ENCODE data around the gene ADAMTSL2. TPM values are rescaled to one million over a fixed set of nuclear protein-coding genes. Genes with fewer than 3 reads are reported as not detected.

ADAMTSL2 gene
- polyA plus RNA-seq, 2 of the 4 experiments (the other 2 are of a cell fraction): not detected

DNA sequence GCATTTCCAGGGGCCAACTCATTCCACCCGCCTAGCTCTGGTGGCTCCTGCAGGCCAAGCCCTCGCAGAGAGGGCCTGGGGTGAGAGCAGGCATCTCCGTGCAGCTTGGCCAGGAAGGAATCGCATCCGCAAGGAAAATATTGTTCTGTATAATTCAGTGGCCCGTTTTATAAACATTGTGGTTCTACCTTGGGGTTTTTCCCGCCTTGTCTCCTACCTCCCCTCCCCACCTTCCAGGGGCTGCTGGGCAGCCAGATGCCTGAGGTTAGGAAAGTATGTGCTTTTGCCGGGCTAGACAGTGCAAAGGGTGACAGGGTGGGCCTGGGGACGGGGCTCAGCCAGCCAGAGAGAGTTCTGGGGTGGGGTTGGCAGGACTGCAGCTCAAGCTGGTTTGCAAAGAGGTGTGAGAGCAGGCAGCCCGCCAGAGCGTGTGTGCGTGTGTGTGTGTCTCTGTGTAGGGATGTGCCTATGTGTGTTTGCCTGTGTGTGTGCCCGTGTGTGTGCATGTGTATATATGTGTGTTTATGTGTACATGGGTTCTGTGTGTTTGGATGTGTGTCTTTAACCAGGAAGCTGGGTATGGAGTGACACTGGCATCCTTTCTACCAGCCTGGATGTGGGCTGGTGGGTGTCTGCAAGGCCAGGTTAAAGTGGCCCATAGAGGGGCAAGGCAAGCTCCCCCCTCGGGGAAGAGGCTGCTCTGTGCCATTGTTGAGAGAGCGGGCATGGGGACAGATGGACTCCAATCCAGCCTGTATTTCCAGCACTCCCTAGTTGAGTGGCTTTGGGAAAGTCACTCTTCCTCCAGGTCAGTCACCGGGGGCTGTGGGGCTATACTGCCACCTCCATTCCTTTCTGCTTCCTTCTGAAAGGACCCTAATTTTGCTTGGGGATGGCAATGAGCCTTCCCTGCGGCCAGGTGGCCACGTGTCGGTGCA, 45.0 kb upstream of the ADAMTSL2 start:
- ChIA-PET CTCF (interaction anchor here (0.6 to 7.6 kb wide), 6 partner anchors 9 to 771 kb away, joined by 3 to 76 read pairs (median 3); no protein-coding TSS in a partner anchor), POLR2A (no interaction called here)
- Histone ChIP-seq H3K9me3 (no peaks in the 10 kb centered on the region), H3K4me1 (0 out of 3 replicates have a peak, but pooled peaks cover 3% of the 10 kb centered on the region), H3K4me2 (no peak overlapping the region), H3K27ac (no peak overlapping the region), H3K4me3 (no peak overlapping the region)
- no peak for FAIRE-seq
- no peak for DNase-seq (ENCODE audit: low read depth in 1 of 2, low spot score in 1 of 2)
- TF ChIP-seq, protein P1, sequence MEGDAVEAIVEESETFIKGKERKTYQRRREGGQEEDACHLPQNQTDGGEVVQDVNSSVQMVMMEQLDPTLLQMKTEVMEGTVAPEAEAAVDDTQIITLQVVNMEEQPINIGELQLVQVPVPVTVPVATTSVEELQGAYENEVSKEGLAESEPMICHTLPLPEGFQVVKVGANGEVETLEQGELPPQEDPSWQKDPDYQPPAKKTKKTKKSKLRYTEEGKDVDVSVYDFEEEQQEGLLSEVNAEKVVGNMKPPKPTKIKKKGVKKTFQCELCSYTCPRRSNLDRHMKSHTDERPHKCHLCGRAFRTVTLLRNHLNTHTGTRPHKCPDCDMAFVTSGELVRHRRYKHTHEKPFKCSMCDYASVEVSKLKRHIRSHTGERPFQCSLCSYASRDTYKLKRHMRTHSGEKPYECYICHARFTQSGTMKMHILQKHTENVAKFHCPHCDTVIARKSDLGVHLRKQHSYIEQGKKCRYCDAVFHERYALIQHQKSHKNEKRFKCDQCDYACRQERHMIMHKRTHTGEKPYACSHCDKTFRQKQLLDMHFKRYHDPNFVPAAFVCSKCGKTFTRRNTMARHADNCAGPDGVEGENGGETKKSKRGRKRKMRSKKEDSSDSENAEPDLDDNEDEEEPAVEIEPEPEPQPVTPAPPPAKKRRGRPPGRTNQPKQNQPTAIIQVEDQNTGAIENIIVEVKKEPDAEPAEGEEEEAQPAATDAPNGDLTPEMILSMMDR (IDR thresholded peaks at IDR 0.05): no peak
- no peak for TF ChIP-seq BHLHE40 (IDR thresholded peaks at IDR 0.05; ENCODE audit: low read depth, low read length)
- TF ChIP-seq POLR2A (IDR thresholded peaks at IDR 0.05; ENCODE audit: low read length): no peak
- no peak for TF ChIP-seq RFX5 (IDR thresholded peaks at IDR 0.05)
- TF ChIP-seq ZFP36 (IDR thresholded peaks at IDR 0.05; ENCODE audit: borderline replicate concordance, partially characterized antibody): no peak
- no peak for TF ChIP-seq RARB (CRISPR knock-in tag; IDR thresholded peaks at IDR 0.05)
- TF ChIP-seq EHF (CRISPR knock-in tag; IDR thresholded peaks at IDR 0.05): no peak
- TF ChIP-seq, protein P2, sequence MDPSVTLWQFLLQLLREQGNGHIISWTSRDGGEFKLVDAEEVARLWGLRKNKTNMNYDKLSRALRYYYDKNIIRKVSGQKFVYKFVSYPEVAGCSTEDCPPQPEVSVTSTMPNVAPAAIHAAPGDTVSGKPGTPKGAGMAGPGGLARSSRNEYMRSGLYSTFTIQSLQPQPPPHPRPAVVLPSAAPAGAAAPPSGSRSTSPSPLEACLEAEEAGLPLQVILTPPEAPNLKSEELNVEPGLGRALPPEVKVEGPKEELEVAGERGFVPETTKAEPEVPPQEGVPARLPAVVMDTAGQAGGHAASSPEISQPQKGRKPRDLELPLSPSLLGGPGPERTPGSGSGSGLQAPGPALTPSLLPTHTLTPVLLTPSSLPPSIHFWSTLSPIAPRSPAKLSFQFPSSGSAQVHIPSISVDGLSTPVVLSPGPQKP (IDR thresholded peaks at IDR 0.05; ENCODE audit: low read depth, low read length): no peak
- TF ChIP-seq ZSCAN20 (CRISPR knock-in tag; IDR thresholded peaks at IDR 0.05): no peak
- no peak for TF ChIP-seq RNF2 (IDR thresholded peaks at IDR 0.05; ENCODE audit: borderline replicate concordance, low read depth)
- TF ChIP-seq, protein P3, sequence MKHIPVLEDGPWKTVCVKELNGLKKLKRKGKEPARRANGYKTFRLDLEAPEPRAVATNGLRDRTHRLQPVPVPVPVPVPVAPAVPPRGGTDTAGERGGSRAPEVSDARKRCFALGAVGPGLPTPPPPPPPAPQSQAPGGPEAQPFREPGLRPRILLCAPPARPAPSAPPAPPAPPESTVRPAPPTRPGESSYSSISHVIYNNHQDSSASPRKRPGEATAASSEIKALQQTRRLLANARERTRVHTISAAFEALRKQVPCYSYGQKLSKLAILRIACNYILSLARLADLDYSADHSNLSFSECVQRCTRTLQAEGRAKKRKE (CRISPR knock-in tag; IDR thresholded peaks at IDR 0.05; ENCODE audit: low read depth): no peak
- no peak for TF ChIP-seq HOXB13 (CRISPR knock-in tag; IDR thresholded peaks at IDR 0.05; ENCODE audit: low read depth)
- no peak for ATAC-seq
- WGBS (ENCODE audit: missing lambda C conversion rate): 67% methylated on average over 18 of the region's 19 CpGs

DNA sequence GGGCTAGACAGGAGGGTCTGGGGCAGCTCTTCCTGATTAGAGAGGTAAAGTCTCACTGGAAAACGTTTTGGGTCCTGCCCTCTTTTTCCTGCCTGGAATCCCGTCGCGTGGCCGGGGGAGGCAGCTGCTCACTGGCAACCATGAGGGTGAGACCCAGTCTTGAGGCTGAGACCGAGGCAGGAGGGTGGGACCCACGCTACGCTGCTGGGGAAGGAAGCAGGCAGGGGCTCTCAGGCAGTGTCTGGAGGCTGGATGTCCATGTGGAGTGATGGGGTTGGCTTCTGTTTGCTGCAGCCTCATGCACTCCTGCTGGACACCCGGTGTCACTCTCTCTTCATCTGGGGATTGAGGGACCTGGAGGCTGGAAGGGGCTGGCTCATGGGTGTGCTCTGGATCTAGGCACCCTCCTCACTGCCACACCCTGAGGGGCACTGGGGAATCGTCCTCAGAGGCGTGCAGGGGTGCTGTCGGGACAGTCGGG, 44.3 kb upstream of the ADAMTSL2 start:
- ChIA-PET POLR2A (no interaction called here), CTCF (interaction anchor here (0.6 to 7.6 kb wide), 8 partner anchors 10 to 346 kb away, joined by 3 to 76 read pairs (median 3); no protein-coding TSS in a partner anchor)
- H3K9me3 ChIP-seq: no peaks in the 10 kb centered on the region
- ATAC-seq (no peak; a peak in 1 of 6 replicates), DNase-seq (ENCODE audit: low read depth in 1 of 2, low spot score in 1 of 2) (no peak), FAIRE-seq (no peak)
- no peak overlapping the region for H3K4me3 ChIP-seq
- no peak overlapping the region for H3K27ac ChIP-seq
- no peak overlapping the region for H3K4me2 ChIP-seq
- 0 out of 3 replicates have a peak, but pooled peaks cover 3% of the 10 kb centered on the region for H3K4me1 ChIP-seq
- WGBS (ENCODE audit: missing lambda C conversion rate): 44% methylated on average over 13 of the region's 13 CpGs
- TF ChIP-seq, protein P4, sequence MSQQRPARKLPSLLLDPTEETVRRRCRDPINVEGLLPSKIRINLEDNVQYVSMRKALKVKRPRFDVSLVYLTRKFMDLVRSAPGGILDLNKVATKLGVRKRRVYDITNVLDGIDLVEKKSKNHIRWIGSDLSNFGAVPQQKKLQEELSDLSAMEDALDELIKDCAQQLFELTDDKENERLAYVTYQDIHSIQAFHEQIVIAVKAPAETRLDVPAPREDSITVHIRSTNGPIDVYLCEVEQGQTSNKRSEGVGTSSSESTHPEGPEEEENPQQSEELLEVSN (IDR thresholded peaks at IDR 0.05; ENCODE audit: borderline replicate concordance, low read depth): no peak
- TF ChIP-seq JUN (IDR thresholded peaks at IDR 0.05): no peak
- TF ChIP-seq PHF8 (IDR thresholded peaks at IDR 0.05; ENCODE audit: borderline replicate concordance, low read depth): no peak
- TF ChIP-seq CHD4 (IDR thresholded peaks at IDR 0.05; ENCODE audit: borderline replicate concordance): no peak
- TF ChIP-seq CBX2 (IDR thresholded peaks at IDR 0.05; ENCODE audit: borderline replicate concordance, low read depth): no peak
- TF ChIP-seq FOXS1 (CRISPR knock-in tag; IDR thresholded peaks at IDR 0.05): no peak
- TF ChIP-seq MYC (IDR thresholded peaks at IDR 0.05; ENCODE audit: borderline replicate concordance, low read length): no peak
- no peak for TF ChIP-seq CEBPB (IDR thresholded peaks at IDR 0.05)
- no peak for TF ChIP-seq ZSCAN20 (CRISPR knock-in tag; IDR thresholded peaks at IDR 0.05)
- TF ChIP-seq, protein P5, sequence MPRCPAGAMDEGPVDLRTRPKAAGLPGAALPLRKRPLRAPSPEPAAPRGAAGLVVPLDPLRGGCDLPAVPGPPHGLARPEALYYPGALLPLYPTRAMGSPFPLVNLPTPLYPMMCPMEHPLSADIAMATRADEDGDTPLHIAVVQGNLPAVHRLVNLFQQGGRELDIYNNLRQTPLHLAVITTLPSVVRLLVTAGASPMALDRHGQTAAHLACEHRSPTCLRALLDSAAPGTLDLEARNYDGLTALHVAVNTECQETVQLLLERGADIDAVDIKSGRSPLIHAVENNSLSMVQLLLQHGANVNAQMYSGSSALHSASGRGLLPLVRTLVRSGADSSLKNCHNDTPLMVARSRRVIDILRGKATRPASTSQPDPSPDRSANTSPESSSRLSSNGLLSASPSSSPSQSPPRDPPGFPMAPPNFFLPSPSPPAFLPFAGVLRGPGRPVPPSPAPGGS (IDR thresholded peaks at IDR 0.05): no peak
- no peak for TF ChIP-seq CBX8 (IDR thresholded peaks at IDR 0.05)
- no peak for TF ChIP-seq HDAC2 (IDR thresholded peaks at IDR 0.05)
- TF ChIP-seq CHD2 (IDR thresholded peaks at IDR 0.05; ENCODE audit: low read length, partially characterized antibody): no peak
- TF ChIP-seq KDM1A (IDR thresholded peaks at IDR 0.05; ENCODE audit: low read depth): no peak
- TF ChIP-seq, protein P6, sequence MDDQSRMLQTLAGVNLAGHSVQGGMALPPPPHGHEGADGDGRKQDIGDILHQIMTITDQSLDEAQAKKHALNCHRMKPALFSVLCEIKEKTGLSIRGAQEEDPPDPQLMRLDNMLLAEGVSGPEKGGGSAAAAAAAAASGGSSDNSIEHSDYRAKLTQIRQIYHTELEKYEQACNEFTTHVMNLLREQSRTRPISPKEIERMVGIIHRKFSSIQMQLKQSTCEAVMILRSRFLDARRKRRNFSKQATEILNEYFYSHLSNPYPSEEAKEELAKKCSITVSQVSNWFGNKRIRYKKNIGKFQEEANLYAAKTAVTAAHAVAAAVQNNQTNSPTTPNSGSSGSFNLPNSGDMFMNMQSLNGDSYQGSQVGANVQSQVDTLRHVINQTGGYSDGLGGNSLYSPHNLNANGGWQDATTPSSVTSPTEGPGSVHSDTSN (IDR thresholded peaks at IDR 0.05): no peak
- TF ChIP-seq, protein P7, sequence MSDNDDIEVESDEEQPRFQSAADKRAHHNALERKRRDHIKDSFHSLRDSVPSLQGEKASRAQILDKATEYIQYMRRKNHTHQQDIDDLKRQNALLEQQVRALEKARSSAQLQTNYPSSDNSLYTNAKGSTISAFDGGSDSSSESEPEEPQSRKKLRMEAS (IDR thresholded peaks at IDR 0.05): no peak
- TF ChIP-seq EHF (CRISPR knock-in tag; IDR thresholded peaks at IDR 0.05): no peak
